Fibroblast of villous mesenchyme (primary cell): ENCODE data around the gene SORCS2. TPM values are rescaled to one million over a fixed set of nuclear protein-coding genes. Genes with fewer than 3 reads are reported as not detected.

ENCODE experiments used
- small RNA-seq: library from RNA; depleted of rRNA; stranded (forward); fragments of <200 nt; gene quantifications from one replicate; pipeline ENCODE3, GENCODE V24; 2012
- total RNA-seq: library from RNA; depleted of rRNA; stranded (reverse); fragments of >200 nt; gene quantifications from 2 replicates; pipeline ENCODE4 v1.2.3, GENCODE V29; 2012

The SORCS2 gene
- total RNA-seq, 1 donor = under 0.01 TPM

Small RNAs within 50 kb of the gene (small RNA-seq; reads per million reads assigned to genes)
- gene MIR4274 = not detected
- gene MIR4798 = not detected

Other genes starting within 250 kb of the SORCS2 start
- gene TADA2B, start 149.2 kb upstream of the SORCS2 start, total RNA-seq = 12.2 and 16.0 TPM in 2 replicates
- gene GRPEL1, start 124.5 kb upstream of the SORCS2 start, total RNA-seq = 17.1 and 32.8 TPM in 2 replicates
- gene PSAPL1, start 242.4 kb downstream of the SORCS2 start, total RNA-seq = not detected in 2 replicates